ENCODE results near the gene ATIC.

The ATIC gene

DNA sequence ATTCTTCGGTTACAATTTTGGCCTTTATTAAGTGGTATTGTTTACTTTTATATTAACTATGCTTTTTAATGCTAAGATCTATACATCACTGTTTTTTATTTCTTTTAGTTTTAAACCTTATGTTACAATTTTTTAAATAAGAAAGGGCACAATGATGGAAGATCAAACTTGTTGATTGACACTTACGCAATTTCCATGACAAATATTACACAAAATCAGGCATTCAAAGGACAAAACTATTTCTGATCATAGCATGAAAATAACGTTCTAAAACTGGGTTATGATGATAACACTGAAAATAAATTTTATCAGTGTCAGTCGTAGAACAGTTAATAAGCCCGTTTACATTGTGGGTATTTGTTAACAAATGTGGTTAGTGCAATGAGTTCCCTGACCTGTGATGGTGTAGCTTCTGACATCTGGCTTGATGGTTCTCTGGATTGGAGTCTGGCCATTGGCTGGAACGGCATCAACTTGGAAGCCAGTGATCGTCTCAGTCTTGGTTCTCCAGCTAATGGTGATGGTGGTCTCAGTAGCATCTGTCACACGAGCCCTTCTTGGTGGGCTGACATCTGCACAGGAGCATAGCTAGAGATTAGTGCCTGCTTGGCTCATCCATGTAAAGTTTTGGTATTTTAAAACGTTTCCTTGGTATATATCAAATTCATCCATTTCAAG lies 64.4 kb downstream of the ATIC start:
- no peak for DNase-seq (ENCODE audit: low spot score)

DNA sequence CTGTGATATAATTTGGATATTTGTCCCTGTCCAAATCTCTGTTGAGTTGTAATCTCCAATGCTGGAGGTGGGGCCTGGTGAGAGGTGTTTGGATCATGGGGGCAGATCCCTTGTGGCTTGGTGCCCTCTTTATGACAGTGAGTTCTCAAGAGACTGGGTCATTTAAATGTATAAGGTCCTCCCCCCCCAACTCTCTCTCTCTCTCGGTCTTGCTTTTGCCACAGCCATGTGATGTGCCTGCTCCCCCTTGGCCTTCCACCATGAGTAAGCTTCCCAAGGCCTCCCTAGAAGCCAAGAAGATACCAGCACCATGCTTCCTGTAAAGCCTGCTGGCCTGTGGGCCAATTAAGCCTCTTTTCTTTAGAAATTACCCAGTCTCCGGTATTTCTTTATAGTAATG lies 65.4 kb downstream of the ATIC start:
- no peak for DNase-seq (ENCODE audit: low spot score)

DNA sequence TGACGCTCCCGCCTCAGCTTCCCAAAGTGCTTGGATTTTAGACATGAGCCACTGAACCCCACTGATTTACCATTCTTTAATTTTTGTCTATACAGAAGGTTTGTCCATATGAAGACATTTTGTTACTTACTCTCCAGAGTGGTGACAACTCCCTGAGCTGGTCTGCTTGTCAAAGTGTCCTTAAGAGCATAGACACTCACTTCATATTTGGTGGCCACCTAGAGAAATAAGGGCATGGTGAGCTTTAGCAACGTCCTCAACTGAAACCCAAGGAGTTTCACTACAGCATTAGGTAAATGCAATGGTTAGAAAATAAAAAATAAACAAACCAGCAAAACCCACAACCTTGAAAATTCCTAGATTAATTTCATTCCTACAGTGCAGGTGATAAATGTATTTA lies 66.2 kb downstream of the ATIC start:
- DNase-seq (ENCODE audit: low spot score), result no peak

DNA sequence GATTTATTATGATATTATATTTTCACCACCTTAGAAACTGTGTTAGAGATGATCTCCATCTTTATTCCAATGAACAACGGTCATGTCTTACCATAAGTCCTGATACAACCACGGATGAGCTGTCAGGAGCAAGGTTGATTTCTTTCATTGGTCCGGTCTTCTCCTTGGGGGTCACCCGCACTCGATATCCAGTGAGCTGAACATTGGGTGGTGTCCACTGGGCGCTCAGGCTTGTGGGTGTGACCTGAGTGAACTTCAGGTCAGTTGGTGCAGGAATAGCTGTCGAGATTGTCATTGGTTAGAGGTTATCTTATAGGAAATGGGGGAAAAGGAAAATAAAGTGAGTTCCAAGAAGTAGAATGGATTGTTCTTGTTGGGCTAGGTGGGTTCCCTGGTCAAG lies 67.2 kb downstream of the ATIC start:
- no peak for DNase-seq (ENCODE audit: low spot score)

DNA sequence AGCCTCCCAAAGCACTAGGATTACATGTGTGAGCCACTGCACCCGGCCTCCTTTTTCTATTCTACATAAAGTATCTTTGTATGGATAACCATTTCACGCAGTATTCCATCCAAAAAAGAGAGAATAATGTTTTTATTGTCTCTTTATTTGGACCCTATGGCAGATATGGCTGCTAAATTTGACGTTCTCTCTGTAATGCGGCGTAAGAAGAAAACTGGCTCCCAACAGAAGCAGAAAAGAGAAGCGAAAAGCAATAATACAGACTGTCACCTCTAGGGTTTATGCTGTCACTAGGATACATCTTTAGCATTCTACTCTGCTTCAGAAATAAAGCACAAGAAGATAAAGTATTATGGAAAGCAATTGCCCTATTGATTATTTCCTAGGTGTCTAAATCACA lies 68.1 kb downstream of the ATIC start:
- no peak for DNase-seq (ENCODE audit: low spot score)

DNA sequence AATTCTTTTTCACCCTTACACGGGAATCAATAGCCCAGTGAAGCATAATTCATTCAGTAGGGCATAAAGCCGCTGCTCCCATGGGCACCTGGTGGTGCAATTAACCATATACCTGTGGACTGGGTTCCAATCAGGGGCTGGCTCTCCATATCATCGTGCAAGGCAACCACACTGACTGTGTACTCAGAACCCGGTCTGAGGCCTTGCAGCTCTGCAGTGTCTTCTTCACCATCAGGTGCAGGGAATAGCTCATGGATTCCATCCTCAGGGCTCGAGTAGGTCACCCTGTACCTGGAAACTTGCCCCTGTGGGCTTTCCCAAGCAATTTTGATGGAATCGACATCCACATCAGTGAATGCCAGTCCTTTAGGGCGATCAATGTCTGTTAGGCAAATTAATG lies 68.8 kb downstream of the ATIC start:
- DNase-seq (ENCODE audit: low spot score), result no peak

DNA sequence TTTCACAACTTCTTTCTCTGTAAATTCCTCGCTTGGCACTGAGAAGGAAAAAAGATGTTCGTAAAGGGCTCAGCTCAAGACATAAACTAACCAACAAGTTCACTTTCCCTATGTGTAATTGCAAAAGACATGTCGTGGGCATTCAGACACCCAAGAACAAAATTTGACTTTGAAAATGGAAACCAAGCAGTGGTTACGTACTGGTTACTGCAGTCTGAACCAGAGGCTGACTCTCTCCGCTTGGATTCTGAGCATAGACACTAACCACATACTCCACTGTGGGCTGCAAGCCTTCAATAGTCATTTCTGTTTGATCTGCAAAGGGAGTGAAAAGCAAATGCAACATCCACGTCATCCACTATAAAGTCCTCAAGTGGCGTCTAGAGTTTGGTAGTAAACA lies 70.2 kb downstream of the ATIC start:
- no peak for DNase-seq (ENCODE audit: low spot score)

DNA sequence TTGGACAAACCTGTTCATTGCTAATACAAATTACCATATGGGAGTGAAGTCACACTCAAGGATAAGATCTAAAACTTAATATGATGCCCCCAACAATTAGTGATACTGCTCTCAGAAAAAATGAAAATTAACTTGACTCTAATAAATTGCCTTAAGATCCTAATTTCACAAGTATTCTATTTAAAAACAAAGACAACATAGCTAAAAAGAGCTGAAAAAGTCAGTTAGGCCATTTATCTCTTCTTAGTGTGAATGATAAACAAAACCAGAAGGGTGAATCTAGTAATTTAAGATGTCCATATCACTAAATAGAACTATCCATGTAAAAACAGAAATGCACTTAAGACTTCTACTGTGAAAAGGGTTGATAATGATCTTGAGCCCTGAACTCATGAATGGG lies 70.6 kb downstream of the ATIC start:
- no peak for DNase-seq (ENCODE audit: low spot score)

DNA sequence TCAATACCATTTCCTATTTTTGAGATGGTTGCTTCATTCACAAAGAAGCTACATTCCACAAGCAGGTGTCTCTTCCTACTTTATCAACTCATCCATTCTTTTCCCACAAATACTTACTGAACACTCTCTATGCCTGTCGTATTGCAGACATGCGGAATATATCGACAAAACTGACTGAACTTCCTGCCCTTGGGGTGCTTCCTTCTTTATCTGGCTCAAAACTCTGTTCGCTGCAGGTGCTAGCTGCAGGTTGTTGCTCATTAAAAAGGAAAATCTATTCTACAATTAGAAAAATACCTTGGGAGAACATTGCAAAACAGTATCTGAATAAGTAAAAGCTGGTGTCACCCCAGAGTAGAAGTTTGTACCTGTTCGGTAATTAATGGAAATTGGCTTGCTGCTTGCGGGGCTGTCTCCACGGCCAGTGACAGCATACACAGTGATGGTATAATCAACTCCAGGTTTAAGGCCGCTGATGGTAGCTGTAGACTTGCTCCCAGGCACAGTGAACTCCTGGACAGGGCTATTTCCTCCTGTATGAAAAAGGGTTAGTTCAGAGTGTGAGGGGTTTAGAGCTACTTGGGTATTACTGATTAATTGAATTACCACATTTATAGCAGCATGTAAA lies 71.9 kb downstream of the ATIC start:
- DNase-seq (ENCODE audit: low spot score), result no peak

DNA sequence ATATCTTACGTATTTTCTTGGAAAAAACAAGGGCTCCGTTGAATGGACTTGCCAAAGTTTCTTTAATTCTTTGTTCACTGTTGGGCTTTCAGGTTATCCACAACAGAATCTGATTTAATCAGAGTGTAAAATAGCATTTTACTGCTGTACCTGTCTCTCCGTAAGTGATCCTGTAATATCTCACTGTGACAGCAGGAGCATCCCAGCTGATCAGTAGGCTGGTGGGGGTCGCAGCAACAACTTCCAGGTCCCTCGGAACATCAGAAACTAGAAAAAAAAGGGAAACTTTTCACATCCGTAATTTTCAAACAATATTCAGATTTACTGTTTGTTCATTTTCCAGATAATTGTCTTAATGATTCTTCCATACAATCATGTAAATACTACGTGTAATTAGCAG lies 72.9 kb downstream of the ATIC start:
- no peak for DNase-seq (ENCODE audit: low spot score)

DNA sequence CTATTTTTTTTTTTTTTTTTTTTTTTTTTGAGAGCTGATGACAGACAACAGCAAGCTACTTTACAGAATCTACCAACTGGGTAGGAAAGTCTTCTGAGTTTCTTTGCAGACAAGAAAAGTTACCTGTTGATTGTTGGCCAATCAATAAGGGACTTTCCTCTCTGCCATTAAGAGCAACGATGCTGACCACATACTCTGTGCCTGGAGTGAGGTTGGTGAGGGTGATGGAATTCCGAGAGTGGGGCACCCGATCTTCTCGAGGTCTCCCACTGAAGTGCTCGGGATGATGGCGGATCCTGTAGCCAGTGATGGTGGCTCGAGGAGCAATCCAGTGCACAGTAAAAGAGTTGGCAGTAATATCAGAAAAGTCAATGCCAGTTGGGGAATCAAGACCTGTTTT lies 74.7 kb downstream of the ATIC start:
- no peak for DNase-seq (ENCODE audit: low spot score)

DNA sequence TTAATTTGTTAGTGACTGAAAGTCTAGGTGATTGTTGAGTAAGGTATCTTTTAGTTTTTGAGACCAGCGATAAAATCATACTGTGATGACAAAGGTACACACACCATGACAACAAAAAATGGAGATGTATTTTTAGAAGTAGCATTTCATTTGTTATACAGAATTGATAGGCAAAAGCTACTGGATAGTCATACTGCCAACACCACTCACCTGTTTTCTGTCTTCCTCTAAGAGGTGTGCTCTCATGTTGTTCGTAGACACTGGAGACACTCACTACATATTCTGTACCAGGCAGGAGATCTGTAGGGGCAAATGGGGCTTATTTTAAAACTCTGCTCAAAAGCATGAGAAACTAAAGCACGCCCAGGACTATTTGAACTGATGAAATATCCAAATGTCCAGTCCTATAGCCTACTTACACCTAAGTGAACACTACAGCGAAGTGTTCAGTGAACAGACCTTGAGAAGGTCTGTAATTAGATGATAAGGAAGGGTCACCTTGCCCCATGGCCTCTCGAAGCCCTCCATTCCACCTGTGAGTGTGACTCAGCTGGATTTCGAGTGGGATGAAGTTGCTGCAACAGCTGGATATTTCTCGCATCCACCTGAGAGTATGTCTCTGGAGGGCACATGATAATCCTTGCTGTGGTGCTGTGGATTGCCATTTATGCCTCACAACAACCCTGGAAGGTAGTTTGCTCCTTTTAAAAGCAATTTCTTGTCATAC lies 76.3 kb downstream of the ATIC start:
- no peak for DNase-seq (ENCODE audit: low spot score)

DNA sequence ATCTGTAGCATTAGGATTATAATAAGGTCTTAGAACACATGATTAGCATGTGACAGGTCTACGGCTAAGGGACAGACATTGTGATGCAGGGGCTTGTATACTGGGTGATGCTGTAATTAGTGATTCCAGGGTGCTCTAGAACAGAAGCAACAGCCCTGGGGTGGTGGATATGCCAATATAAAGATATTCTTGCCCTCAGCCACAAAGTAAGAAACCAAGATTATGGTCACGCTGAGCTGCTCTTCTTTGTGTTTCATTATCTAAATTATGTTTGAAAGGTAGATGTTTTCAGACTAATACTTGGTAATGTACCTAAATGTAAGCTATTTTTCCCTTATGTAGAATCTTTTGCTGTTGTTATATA lies 78.7 kb downstream of the ATIC start:
- no peak for DNase-seq (ENCODE audit: low spot score)

DNA sequence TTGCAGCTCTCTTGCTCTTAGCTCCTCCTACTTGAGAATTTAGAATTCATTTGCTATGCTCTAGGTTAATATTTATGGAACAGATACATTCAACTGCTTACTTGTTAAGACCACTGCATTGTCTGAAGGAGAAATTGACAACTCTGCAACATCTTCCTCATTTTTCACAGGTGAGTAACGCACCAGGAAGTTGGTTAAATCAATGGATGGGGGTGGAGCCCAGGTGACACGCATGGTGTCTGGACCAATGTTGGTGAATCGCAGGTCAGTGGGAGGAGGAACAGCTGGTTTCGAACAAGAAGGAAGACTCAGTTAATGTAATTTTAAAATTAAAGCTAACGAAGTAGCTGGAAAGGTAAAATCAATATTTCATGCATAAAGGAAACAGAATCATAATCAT lies 79.7 kb downstream of the ATIC start:
- DNase-seq (ENCODE audit: low spot score), result no peak

DNA sequence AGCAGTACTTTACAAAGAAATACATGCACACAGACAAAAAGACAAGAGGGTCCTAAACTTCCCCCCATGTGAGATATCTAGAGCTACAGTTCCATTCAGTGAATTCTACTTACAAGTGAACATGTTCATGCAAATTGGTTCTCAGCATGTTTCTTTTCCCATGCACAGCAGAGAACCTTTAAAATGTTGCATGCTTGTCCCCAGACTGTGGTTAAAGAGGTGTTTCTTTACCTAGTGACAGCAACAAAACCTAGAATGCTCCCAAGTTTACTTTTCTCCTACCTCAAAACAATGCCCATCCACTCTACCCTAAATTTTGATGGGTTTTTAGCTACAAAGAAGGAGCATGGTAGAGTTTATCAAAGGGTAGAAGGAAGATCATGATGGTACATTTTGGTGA lies 80.3 kb downstream of the ATIC start:
- DNase-seq (ENCODE audit: low spot score), result no peak

DNA sequence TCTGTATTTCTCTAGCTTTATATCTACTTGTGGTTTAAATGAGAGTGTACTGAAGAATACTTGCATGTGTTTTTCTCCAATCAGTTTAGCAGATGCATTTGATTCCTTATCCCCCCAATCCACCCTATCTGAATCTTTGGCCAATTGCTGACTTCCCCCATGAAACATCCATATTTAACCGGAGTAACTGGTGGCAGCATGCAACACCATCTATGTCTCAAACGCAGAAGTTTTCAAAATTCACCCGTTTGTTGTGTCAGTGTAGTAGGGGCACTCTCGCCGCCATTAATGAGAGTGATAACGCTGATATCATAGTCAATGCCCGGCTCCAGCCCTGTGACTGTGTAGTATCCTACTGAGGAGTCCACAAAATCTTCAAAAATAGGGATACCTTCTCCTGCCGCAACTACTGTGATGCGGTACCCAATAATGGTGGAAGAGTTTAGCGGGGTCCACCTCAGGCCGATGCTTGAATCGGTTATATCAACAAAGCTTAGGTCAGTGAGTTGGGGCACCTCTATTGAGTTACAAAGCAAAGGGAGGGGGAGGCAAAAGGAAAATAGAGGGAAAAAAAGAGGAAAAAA lies 80.9 kb downstream of the ATIC start:
- DNase-seq (ENCODE audit: low spot score), result no peak

DNA sequence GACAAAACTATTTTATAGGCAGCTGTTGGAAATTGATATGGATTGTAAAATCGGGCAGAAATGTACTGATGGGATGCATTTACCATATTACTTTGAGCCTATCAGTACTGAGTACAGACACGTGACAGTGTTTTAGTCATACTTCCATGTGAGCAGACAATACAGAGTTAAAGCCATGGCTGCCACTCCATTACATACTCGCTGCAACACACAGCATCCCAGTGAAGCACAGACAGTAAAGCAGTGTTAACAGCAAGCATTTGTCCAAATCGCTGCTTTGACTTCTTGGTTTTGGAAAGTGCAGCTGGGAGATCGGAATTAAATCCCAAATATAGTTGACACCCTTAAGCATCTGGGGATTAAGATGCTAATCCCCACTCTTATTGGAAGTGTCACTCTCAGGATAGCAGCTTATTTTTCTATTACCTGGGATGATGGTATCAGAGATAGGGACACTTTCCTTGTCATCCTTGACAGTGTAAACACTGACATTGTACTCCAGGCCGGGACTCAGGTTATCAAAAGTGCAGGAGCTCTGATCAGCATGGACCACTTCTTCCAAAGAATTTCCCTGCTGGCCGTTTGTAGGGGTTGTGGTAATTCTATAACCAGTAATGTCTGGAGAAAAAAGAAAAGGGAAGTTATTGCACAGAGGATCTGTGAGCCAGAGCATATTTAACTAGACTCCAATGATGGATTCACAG lies 82.4 kb downstream of the ATIC start:
- DNase-seq (ENCODE audit: low spot score), result no peak

DNA sequence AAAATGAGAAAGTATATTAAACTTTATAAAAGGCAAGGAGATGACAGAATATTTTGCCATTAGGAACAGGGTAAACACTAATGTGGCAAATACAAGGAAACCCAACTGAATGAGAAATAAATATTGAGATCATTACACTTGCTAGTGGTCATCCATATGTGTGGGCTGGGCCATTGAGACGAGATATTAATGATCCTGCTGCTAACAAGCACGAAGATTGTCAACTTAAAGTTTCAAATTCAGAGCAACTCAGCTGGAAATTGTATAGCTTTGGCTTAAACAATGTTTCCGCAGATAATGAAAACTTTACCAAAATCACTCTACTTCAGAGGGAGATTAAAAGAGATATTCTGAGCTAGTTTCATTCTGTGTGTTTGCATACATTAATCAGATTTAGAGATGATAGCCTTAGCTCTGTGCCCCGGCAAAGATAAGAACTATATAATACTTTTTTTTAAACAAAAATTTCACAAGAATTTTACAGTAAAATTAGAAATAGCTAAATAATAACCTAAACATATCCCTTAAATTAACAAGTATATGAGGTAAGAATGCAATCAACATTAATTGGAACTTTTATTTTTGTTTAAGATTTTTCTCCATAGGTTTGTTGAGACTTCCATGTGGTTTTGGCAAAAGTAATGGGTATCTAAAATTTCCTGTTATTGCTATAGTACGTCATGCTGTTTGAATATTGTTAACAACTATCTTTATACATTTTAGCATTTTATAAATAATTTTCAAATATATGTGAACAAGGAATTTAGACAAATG lies 84.0 kb downstream of the ATIC start:
- no peak for DNase-seq (ENCODE audit: low spot score)

DNA sequence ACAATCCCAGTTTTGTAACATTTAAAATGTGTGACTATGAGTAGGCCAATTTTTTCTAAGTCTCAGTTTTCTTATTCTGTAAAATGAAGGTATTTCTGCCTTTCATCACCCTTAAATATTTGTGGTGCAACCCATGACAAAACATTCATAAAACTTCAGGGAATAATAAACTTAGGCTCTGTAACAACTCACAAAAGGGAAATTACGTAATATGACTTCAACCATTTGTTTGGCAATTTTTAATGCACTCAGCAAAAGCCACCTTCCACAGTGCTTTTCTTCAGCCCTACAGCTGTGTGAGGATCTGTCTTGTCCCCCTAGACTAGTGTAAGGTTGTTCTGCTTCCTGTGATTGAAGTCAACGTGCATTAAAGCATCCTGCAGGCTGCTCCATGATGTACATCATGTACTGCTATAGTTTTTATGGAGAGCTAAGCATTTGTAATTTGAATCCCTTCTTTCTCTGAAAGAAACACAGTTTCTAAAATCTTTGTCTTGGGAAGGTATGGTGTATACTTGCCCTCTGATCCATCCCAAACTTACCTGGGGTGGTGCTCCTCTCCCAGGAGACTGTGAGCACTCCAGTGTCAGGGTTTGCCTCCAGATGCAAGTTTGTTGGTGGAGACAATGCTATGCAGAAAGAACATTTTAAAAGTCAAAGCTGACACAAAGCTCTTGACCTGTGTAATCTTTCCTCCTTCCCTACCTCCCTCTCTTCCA lies 84.9 kb downstream of the ATIC start:
- DNase-seq (ENCODE audit: low spot score), result no peak

DNA sequence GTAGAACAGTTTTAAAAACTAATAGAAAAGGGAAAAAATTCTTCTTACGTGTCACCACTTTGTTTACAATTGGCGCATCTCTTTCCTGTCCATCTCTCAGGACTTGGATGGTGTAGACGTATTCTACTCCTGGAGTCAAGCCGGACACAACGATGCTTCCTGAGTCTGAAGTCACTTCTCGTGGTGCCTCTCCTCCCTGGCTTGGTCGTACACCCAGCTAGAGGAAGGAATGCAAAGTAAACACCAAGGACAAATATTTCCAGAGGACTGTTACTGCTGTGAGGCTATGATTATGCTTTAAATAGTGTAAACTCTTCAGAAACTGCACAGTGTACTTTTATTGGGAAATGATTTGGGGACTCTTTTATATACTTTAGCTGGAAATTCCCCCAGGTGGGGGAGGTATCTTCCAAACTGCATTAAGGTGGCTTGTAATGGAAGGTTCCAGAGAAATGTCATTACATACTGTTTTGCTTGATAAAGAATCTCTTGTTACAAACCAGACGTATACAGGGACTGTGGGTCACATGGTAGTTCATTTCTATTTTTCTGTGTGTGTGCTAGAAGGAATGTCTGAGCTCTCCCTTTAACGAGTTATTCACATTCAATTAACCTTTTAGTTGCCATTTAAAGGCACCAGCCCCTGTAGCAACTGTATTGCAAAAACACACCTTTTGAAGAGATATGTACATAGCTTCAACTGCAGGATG lies 85.9 kb downstream of the ATIC start:
- DNase-seq (ENCODE audit: low spot score), result no peak

All from Ammon's horn (tissue), 1 donor.